ENCODE results near the gene SORBS1.

SORBS1 gene

GRCh38 chr10:95561177-95561863 is at the start of gene SORBS1:
Gene SORBS1, minus strand, starts transcription at chr10:95561371. Its CDS starts 120,236 bp downstream, at chr10:95441135.
- DNase-seq (ENCODE audit: low read depth), result peak; percentile 59

DNA sequence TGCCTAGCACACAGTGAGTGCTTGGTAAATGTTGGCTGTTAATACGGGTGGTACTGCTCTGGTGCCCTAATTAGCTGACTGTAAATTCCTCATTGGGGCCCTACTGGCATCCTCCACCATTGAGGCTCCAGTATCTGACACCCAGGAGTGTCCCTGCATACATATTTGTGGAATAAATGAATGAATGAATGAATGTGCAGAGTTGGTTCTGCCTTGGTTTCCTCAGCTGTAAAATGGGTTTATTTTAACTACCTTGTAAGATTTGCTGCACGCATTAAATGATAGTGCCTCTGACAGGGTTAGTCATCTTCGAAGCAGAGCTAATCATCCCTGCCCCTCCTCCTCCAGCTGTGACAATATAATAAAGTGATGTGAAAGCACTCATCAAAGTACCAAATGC is 49.6 kb upstream of the SORBS1 start:
- no peak for DNase-seq (ENCODE audit: low read depth)

DNA sequence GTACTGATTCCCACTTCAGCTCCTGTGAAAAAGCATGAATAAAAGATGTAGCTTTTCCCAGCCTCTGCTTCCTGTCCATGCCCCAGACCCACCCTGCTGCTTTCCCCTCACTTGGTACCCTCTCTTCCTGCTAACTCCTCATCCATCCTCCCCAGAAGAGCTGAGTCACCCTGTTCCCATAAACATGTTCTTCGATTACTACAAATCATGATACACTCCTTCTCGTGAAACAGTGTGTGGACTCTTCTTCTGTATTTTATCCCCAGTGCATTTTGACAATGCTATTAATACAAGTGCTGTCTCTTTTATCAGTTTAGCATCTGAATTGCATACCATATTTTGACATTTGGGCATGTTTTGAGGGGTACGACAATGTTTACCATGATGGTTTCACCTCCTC is 45.8 kb upstream of the SORBS1 start:
- no peak for DNase-seq (ENCODE audit: low read depth)

- DNase-seq (ENCODE audit: low read depth), result no peak
Observed at GRCh38 chr10:95605163-95605562, 44.0 kb upstream of the SORBS1 start.

DNA sequence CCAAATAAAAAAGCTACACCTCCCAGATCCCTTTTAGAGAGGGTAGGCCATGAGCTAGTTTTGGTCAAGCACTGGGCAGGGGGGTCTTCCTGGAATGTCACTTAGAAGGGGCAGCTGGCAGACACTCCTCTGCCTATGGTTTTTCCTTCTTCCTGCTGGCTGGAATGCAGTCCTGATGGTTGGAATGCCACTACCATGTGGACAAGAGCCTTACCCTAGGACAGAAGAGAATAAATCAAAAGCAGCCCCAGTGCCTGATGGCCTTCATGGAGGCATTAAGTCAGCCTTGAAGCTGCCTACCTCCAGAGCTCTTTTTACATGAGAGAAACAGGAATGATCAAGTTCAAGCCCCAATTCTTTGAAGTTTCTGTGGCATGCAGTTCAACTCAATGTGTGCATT is 43.5 kb upstream of the SORBS1 start:
- no peak for DNase-seq (ENCODE audit: low read depth)

- no peak for DNase-seq (ENCODE audit: low read depth)
Observed at GRCh38 chr10:95602382-95602781, 41.2 kb upstream of the SORBS1 start.

DNA sequence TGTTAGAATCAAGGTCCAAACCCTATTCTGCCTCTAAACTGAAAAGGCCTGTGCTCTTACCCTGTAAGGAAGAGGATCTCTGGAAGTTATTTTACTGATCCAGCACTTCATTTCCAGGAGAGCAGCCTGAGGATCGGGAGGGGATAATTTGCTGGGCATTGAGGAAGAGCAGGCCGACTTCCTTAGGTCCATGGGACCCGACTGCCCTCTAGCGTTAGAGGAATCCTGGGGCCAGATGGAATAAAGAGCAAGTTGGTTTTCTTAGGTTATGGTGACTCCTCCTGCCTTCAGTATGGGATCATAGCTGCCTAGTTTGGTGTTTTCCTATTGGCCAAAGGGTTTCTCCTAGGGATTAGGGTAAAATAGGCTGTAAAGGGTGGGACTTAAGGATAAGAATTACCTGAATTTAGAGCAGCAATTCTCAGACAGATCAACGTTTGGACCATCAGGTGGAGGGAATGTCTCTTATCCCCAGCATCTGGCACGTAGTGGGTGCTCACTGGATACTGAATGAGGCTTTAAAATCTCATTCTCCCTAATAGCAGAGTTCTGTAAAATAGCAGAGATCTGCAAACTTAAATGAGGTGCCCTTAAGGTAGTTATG is 40.0 kb upstream of the SORBS1 start:
- DNase-seq (ENCODE audit: low read depth), result no peak

DNA sequence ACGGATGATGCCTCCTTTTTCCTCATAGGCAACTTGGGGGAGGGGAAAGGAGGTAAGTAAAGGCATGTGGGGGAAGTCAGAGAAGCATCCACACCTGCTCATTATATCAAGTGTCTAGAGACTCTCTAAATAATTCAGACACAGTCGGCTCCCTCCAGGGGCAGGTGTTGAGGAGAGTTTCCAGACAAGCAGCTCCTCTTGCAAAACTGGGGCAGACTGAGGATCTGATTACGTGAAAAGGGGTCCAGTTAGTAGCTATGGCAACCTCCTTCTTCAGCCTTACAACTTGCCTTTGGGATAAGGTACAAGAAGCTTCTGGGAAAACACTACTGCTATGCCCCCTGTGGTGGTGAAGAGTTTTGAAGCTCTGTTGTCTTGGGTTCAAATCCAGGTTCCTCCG is 39.0 kb upstream of the SORBS1 start:
- no peak for DNase-seq (ENCODE audit: low read depth)

DNA sequence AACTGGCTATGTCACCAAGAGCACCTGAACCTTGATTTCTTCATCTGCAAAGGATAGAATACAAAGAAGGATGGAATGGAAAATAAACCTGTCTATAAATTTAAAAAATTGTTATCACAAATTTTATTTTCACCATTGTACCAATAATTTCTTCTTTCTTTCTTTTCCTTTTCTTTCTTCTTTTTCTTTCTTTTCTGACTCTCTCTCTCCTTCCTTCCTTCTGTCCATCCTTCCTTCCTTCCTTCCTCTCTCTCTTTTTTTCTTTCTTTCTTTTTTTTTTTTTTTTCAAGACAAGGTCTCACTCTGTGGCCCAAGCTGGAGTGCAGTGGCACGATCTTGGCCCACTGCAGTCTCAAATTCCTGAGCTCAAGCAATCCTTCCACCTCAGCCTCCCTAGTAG is 36.6 kb upstream of the SORBS1 start:
- DNase-seq (ENCODE audit: low read depth), result no peak

GRCh38 chr10:95588025-95588424 is 26.9 kb upstream of the SORBS1 start:
- no peak for DNase-seq (ENCODE audit: low read depth)

GRCh38 chr10:95579835-95580535 is 18.8 kb upstream of the SORBS1 start:
- DNase-seq (ENCODE audit: low read depth), result no peak

- no peak for DNase-seq (ENCODE audit: low read depth)
Observed at GRCh38 chr10:95579292-95579691, 18.1 kb upstream of the SORBS1 start.

DNA sequence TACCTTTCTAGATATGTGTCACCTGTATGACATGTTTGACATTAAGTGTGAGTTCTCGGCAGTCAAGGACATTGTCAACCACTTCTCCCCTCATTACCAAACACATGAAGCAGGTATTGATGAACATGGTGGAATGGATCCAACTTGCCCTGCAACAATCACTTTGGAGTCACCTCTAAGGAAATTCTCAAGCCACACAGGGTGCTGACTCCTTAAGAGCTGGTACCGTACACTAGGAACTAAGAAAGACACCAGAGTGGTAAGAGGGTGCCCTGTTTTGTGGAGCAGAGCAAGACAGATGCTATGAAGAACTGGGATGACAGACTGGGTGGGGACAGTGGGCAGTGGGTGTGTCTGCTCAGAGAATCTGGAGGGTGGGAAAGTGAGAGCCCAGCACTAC is 17.4 kb upstream of the SORBS1 start:
- DNase-seq (ENCODE audit: low read depth), result no peak

DNA sequence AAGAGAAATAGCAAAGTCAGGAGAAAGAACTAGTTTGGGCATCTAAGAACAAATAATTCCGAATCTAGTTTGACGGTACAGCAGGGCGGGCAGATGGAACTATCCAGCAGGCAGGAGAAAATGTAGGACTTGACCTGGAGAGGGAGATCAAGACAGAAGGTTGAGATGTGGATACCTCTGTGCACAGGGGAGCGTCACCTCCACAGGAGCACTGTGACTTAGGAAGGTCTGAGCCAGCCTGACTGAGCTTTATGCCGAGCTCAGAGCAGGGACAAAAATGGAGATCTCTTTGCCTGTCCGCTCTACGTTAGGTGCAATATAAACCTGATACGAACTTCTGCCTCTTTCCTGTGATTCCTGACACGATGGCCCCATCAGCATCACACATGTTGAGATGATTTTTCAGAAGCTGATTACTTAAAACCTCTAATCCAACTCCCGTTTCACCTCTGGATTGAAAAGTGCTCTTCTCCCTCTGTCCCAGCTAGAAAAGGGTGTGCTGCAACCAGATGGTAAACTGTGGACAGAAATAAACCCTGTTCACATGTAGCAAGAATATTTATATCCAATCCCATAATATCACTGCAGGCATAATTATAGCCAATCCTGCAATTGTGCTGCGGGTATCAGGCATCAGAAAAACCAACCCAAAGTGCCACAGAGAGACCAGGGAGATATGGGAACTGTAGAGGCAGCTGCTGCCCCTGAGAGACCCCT is 13.6 kb upstream of the SORBS1 start:
- no peak for DNase-seq (ENCODE audit: low read depth)

DNA sequence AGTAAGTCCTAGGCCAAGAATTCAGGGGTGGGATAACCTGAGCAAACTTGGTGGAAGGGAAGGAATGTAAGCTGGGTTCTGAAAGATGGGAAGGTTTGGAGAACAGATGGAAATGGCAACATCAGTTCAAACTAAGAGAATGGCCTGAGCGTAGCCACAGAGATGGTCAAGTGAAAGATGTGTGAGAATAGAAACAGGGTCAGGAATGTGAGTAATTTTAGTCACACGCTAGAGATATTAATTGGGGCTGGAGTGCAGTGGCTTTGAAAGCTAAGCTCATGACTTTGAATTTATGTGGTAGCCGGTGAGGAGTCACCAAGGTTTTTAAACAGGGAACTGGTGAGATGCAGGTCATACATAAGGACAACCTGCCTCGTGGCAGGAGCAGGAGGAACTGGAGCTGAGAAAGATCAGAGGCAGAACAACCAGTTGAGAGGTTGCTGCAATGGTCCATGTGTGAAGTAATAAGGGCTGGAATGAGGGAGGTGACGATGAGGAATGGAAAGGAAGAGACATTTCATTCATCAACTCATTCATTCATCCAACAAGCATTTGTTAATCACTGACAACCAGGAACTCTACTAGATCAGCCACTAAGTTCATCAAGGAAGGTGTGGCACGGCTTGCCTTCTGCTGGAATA is 12.9 kb upstream of the SORBS1 start:
- no peak for DNase-seq (ENCODE audit: low read depth)

- DNase-seq (ENCODE audit: low read depth), result no peak
Observed at GRCh38 chr10:95573527-95573926, 12.4 kb upstream of the SORBS1 start.

GRCh38 chr10:95572131-95572820 is 11.1 kb upstream of the SORBS1 start:
- DNase-seq (ENCODE audit: low read depth), result no peak

GRCh38 chr10:95571390-95571789 is 10.2 kb upstream of the SORBS1 start:
- no peak for DNase-seq (ENCODE audit: low read depth)

GRCh38 chr10:95569368-95569767 is 8.2 kb upstream of the SORBS1 start:
- no peak for DNase-seq (ENCODE audit: low read depth)

DNA sequence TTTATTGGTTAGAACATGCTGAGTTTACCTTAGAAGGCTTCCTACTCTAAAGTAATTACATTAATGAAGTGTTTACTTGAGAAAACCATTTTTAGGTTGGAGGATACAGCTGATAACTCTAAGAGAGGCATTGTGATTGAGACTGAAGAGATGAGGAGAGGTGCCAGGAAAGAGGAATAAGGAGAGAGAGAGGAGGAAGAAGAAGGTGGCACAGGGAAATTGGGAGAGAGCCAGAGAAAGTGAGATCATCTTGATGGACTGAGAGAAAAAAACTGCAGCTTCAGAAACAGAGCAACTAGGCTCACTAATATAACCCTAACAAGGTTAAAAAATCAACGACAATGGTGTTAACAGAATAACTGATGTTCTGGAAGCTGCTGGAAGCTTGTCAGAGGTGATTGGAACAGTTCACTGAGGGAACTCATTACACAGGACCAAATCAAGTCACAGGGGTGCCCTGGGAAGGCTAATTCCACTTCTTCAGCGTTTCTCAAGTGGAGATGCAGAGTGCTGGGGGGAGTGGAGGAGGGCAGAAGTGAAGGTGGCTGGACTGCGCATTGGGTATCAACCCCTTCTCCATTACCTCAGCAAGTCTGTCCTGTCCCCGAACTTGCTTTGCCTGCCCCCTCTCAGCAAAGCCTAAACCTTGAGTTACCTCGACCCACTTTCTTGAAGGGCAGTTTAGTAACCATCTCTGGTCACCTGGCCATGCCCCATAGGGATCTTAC is 6.9 kb upstream of the SORBS1 start:
- DNase-seq (ENCODE audit: low read depth), result no peak

DNA sequence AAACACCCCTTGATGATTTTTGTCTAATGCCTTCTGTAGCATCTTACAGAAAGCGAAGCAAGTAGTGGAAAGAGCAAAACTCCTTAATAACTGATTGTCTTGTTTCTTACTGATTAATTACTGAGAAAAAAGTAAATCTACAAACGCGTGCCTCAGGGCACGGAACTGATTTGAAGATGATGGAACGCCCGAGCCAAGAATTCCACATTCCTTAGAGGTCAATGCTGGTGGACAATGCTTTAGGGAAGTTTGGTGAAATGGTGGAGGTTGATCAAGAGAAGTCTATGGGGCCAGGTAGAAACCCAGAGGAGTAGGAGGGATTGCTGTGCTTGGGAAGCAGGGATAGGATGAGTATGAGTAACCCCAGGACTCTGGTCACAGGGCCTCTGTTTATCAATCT is 5.0 kb upstream of the SORBS1 start:
- no peak for DNase-seq (ENCODE audit: low read depth)
